ENCODE measurements around the gene ANKRA2. TPM values are rescaled to one million over a fixed set of nuclear protein-coding genes. Genes with fewer than 3 reads are reported as not detected.
A peak's percentile ranks its signal among the peaks of the same experiment; 100 is the strongest.
"Not testable (repeated sequence)": the region's sequence is repeated elsewhere in the genome, so short reads cannot be mapped to it uniquely, and the experiment has no call there.

ANKRA2 gene
- polyA plus RNA-seq, 1 donor from 2014 or later = 19.3 TPM

DNA sequence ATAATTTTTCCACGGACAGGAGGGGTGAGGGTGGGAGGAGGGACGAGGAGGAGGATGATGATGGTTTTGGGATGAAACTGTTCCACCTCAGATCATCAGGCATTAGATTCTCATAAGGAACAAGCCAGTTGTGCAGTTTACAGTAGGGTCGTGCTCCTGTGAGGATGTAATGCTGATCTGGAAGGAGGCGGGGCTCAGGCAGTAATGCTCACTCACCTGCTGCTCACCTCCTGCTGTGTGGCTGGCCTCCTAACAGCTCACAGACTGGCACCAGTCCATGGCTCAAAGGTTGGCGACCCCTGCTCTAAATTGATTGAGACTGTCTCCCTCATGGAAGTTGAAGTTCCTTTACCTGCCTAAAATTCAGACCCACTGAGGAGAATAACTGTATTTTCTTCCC lies 33.2 kb downstream of the ANKRA2 start:
- Mint-ChIP-seq H3K27me3 (peaks cover 9% of the 10 kb centered on the region), H3K9me3 (no peaks in the 10 kb centered on the region), H3K4me1 (peaks cover 0 to 4% (median 0%) of the 10 kb centered on the region in 3 donors), H3K36me3 (no peaks in the 10 kb centered on the region), H3K4me3 (no peak overlapping the region), H3K27ac (no peak overlapping the region)

DNA sequence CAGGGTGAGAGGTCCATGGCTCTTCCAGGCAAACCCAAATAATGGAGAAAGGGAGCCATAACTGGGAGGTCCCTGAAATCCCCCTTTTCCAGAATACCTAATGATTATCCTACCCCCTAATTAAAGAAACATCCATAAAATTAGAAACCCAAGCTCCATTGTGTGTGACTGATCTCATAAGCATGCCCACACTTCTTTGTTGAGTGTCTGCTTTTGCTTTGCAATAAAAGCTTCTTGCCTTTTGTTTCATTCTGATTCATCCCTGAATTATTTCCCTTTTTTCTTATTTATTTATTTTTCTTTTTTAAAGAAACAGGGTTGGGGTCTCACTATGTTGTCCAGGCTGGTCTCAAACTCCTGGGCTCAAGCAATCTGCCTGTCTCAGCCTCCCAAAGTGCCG lies 34.1 kb downstream of the ANKRA2 start:
- Mint-ChIP-seq H3K4me3 (no peak overlapping the region), H3K9me3 (no peaks in the 10 kb centered on the region), H3K36me3 (no peaks in the 10 kb centered on the region), H3K27ac (no peak overlapping the region), H3K27me3 (peaks cover 9% of the 10 kb centered on the region), H3K4me1 (peaks cover 0 to 2% (median 0%) of the 10 kb centered on the region in 3 donors)

- Mint-ChIP-seq H3K27me3 (peaks cover 7% of the 10 kb centered on the region), H3K36me3 (no peaks in the 10 kb centered on the region), H3K4me3 (no peak overlapping the region), H3K9me3 (no peaks in the 10 kb centered on the region), H3K4me1 (peaks cover 0 to 2% (median 0%) of the 10 kb centered on the region in 3 donors), H3K27ac (no peak overlapping the region)
Observed at GRCh38 chr5:73529081-73529480, 36.4 kb downstream of the ANKRA2 start.

GRCh38 chr5:73528248-73528647 lies 37.2 kb downstream of the ANKRA2 start:
- Mint-ChIP-seq H3K9me3 (no peaks in the 10 kb centered on the region), H3K27me3 (peaks cover 7% of the 10 kb centered on the region), H3K36me3 (no peaks in the 10 kb centered on the region), H3K4me1 (peaks cover 0 to 2% (median 0%) of the 10 kb centered on the region in 3 donors), H3K4me3 (no peak overlapping the region), H3K27ac (no peak overlapping the region)

DNA sequence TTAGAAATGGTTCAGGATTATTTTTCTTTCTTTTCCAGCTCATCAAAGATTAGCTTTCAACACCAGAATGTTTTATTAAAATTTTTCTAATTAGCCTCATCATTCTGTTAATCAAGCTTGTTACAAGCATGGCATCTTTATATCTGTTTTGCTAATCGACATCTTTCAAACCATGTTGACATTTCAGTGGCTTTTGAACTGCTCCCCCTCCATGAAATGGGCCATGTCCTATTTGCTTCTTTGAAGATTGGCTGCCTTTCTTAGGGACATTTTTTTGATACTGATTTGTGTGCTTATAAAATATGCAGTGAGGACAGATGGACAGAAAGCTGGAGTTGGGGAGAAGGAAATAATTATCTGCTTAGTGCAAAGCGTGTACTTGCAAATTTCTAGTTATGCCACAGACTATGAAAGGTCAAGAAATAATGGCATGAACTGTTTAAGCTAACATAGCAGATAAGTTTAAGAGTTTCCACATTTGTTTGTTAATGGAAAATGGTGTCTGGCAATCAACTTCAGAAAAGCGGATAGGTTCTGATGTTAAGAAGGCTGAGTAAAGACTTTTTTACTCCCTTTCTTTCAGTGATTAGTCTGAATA lies 39.7 kb downstream of the ANKRA2 start:
- Mint-ChIP-seq H3K27ac (no peak overlapping the region), H3K4me3 (no peak overlapping the region), H3K27me3 (no peaks in the 10 kb centered on the region), H3K4me1 (peaks cover 0 to 2% (median 0%) of the 10 kb centered on the region in 3 donors), H3K9me3 (no peaks in the 10 kb centered on the region), H3K36me3 (no peaks in the 10 kb centered on the region)

GRCh38 chr5:73523861-73524260 lies 41.6 kb downstream of the ANKRA2 start:
- no peak overlapping the region for H3K27ac Mint-ChIP-seq

GRCh38 chr5:73522989-73523388 lies 42.5 kb downstream of the ANKRA2 start:
- Mint-ChIP-seq H3K27ac (no peak overlapping the region), H3K36me3 (no peaks in the 10 kb centered on the region), H3K4me1 (peaks cover 0 to 7% (median 3%) of the 10 kb centered on the region in 3 donors), H3K27me3 (no peaks in the 10 kb centered on the region), H3K4me3 (no peak overlapping the region), H3K9me3 (no peaks in the 10 kb centered on the region)

More at GRCh38 chr5:73523861-73524260, 41.6 kb downstream of the ANKRA2 start:
- Mint-ChIP-seq H3K9me3 (no peaks in the 10 kb centered on the region), H3K27me3 (no peaks in the 10 kb centered on the region), H3K4me3 (no peak overlapping the region), H3K4me1 (peaks cover 0 to 7% (median 5%) of the 10 kb centered on the region in 3 donors), H3K36me3 (no peaks in the 10 kb centered on the region)

- no peaks in the 10 kb centered on the region for H3K9me3 Mint-ChIP-seq
- peak overlapping the region in 2 of 4 donors; percentile 18 to 29 for H3K4me3 Mint-ChIP-seq
- H3K4me1 Mint-ChIP-seq = peaks cover 0 to 7% (median 3%) of the 10 kb centered on the region in 3 donors
- H3K27me3 Mint-ChIP-seq = no peaks in the 10 kb centered on the region
- no peaks in the 10 kb centered on the region for H3K36me3 Mint-ChIP-seq
- no peak overlapping the region for H3K27ac Mint-ChIP-seq
Observed at GRCh38 chr5:73519531-73520283, 45.7 kb downstream of the ANKRA2 start.

DNA sequence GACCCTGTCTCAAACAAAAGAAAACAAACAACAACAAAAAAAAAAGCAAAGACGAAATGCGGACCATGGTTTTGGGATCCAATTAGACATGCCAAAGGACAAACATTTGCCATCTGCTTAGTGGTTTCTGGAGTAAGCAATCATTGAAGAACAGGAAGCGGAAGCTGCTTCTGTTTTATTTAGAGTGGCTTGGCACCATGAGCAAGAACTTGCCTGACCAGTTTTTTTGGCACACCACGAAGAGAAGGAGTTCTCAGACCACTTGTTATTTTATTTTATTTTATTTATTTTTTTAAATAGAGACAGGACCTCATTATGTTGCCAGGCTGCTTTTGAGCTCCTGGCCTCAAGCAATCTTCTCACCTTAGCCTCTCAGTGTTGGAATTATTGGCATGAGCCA lies 50.2 kb downstream of the ANKRA2 start:
- Mint-ChIP-seq H3K27me3 (no peaks in the 10 kb centered on the region), H3K4me1 (peaks cover 0 to 7% (median 3%) of the 10 kb centered on the region in 3 donors), H3K4me3 (no peak overlapping the region), H3K9me3 (no peaks in the 10 kb centered on the region), H3K27ac (no peak overlapping the region), H3K36me3 (no peaks in the 10 kb centered on the region)

DNA sequence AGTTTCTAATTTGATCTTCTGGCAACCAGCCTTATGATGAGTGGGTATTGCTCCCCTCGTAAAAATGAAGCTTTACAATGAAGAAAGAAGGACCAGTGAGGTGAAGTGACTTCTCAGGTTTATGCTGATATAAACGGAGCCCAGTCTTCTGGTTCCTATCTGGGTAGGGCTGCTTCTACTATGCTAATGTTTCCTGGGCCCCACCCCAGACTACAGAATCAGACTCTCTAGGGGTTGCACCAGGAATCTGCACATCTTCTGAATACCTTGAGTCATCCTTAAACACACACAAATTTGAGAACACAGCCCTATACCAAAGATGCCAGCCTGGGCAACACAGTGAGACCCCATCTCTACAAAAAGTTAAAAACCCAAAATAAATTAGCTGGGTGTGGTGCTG lies 51.0 kb downstream of the ANKRA2 start:
- H3K4me3 Mint-ChIP-seq = no peak overlapping the region
- peaks cover 2% of the 10 kb centered on the region for H3K36me3 Mint-ChIP-seq
- no peaks in the 10 kb centered on the region for H3K27me3 Mint-ChIP-seq
- no peaks in the 10 kb centered on the region for H3K9me3 Mint-ChIP-seq
- H3K27ac Mint-ChIP-seq = no peak overlapping the region
- H3K4me1 Mint-ChIP-seq = peaks cover 0 to 2% (median 2%) of the 10 kb centered on the region in 3 donors

- peaks cover 2% of the 10 kb centered on the region for H3K36me3 Mint-ChIP-seq
- H3K4me1 Mint-ChIP-seq = no peaks in the 10 kb centered on the region
- no peaks in the 10 kb centered on the region for H3K27me3 Mint-ChIP-seq
- no peaks in the 10 kb centered on the region for H3K9me3 Mint-ChIP-seq
- no peak overlapping the region for H3K4me3 Mint-ChIP-seq
- no peak overlapping the region for H3K27ac Mint-ChIP-seq
Observed at GRCh38 chr5:73513996-73514395, 51.4 kb downstream of the ANKRA2 start.

DNA sequence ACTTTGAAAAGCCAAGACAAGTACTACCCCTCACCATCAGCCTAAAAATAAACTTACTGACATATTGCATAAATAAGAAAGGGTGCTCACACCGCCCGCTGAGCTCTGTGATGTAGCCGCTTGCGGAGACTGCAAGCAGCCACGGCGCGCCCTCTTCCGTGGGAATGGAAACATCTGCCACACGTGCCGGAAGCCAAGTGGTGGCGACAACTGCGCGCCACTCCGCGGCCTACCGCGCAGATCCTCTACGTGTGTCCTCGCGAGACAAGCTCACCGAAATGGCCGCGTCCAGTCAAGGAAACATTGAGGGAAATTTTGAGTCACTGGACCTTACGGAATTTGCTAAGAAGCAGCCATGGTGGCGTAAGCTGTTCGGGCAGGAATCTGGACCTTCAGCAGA lies 56.9 kb downstream of the ANKRA2 start:
- H3K9me3 Mint-ChIP-seq, H3K4me1 Mint-ChIP-seq, H3K27me3 Mint-ChIP-seq, H3K27ac Mint-ChIP-seq, H3K4me3 Mint-ChIP-seq, H3K36me3 Mint-ChIP-seq: not testable (repeated sequence)

DNA sequence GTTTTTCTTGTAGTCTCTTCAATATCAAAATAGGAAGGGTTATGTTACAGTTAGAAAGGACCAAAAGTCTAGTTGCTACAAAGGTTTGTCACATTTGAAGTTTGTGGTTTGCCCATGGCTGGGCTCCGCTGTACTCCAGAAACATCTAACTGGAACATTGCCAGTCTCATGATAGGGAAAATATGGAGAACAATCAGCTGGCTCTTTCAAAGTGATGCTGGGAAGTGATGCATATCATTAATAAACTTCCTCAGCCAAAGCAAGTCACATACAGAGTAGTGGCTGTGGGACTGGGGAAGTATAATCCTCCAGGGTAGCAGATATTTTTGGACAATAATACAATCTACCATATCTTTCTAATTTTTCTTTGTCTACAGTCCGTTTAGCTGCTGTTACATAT lies 58.4 kb downstream of the ANKRA2 start:
- no peak overlapping the region for H3K27ac Mint-ChIP-seq
- H3K4me1 Mint-ChIP-seq = peaks cover 2 to 5% (median 4%) of the 10 kb centered on the region in 3 donors
- no peaks in the 10 kb centered on the region for H3K27me3 Mint-ChIP-seq
- H3K36me3 Mint-ChIP-seq = peaks cover 5% of the 10 kb centered on the region
- no peaks in the 10 kb centered on the region for H3K9me3 Mint-ChIP-seq
- H3K4me3 Mint-ChIP-seq = no peak overlapping the region

DNA sequence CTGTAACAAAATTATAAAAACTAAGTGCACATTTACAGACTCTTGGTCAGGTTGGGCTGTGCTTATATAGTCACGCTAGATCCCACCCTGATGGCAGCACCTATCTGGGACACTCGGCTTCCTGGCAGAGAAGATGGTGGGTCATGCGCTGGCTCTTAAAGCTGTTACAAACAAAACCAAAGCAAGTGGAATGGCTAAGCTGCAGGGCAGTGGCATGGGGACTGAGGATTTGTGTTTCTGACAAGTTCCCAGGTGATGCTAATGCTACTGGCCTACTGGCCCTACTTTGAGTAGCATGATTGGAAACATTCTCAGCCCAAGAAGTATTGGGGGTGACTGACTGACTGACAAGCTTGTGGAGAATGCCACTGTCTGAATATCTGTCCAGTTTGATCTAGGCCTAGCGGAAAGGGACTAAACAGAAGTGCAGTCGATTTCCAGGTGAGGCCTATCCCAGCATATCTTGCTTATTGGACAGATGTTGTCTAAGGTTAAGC lies 58.9 kb downstream of the ANKRA2 start:
- Mint-ChIP-seq H3K4me3 (no peak overlapping the region), H3K27me3 (no peaks in the 10 kb centered on the region), H3K27ac (peak overlapping the region in 1 of 3 donors; percentile 19), H3K36me3 (peaks cover 5% of the 10 kb centered on the region), H3K9me3 (no peaks in the 10 kb centered on the region), H3K4me1 (peaks cover 2 to 5% (median 5%) of the 10 kb centered on the region in 3 donors)
